Stimulated activated CD4-positive, alpha-beta T cell treated with anti-CD3 and anti-CD28 coated beads, Interleukin-15, amount 100 ng/mL, for 48 hours (primary cell): ENCODE results near the gene LPAR6.

Experiments
- DNase-seq, 2 donors: peaks; one replicate each; pipeline ENCODE4 v3.0.0-alpha.2; 2020; ENCODE audit warnings: low read depth in 2 of 2

The LPAR6 gene

GRCh38 chr13:48415516-48415915, 2.6 kb upstream of the LPAR6 start:
- no peak for DNase-seq

GRCh38 chr13:48414501-48414900, 1.6 kb upstream of the LPAR6 start:
- no peak for DNase-seq

- DNase-seq: no peak
Observed at GRCh38 chr13:48411841-48412531, 927 bp downstream of the LPAR6 start.

GRCh38 chr13:48411147-48411794, 1.6 kb downstream of the LPAR6 start:
- DNase-seq: no peak

GRCh38 chr13:48410199-48410598, 2.7 kb downstream of the LPAR6 start:
- no peak for DNase-seq

GRCh38 chr13:48405875-48406274, 7.0 kb downstream of the LPAR6 start:
- DNase-seq: no peak

GRCh38 chr13:48404952-48405351, 8.0 kb downstream of the LPAR6 start:
- DNase-seq: no peak

GRCh38 chr13:48403913-48404312, 9.0 kb downstream of the LPAR6 start:
- DNase-seq: no peak

GRCh38 chr13:48403151-48403631, 9.7 kb downstream of the LPAR6 start:
- DNase-seq: peak in 1 of 2 donors; percentile 22

- no peak for DNase-seq
Observed at GRCh38 chr13:48402325-48402932, 10.5 kb downstream of the LPAR6 start.

- DNase-seq: no peak
Observed at GRCh38 chr13:48401480-48401879, 11.4 kb downstream of the LPAR6 start.

- no peak for DNase-seq
Observed at GRCh38 chr13:48400850-48401291, 12.0 kb downstream of the LPAR6 start.

GRCh38 chr13:48400090-48400694, 12.7 kb downstream of the LPAR6 start:
- DNase-seq: no peak

GRCh38 chr13:48398450-48399095, 14.3 kb downstream of the LPAR6 start:
- DNase-seq: no peak

GRCh38 chr13:48397744-48398143, 15.2 kb downstream of the LPAR6 start:
- no peak for DNase-seq

GRCh38 chr13:48393698-48394085, 19.2 kb downstream of the LPAR6 start:
- no peak for DNase-seq

GRCh38 chr13:48393030-48393697, 19.7 kb downstream of the LPAR6 start:
- no peak for DNase-seq

GRCh38 chr13:48391257-48391656, 21.7 kb downstream of the LPAR6 start:
- DNase-seq: no peak

- no peak for DNase-seq
Observed at GRCh38 chr13:48386816-48387215, 26.1 kb downstream of the LPAR6 start.

GRCh38 chr13:48383384-48383783, 29.5 kb downstream of the LPAR6 start:
- no peak for DNase-seq

- no peak for DNase-seq
Observed at GRCh38 chr13:48380581-48380980, 32.3 kb downstream of the LPAR6 start.
